CD4-positive, alpha-beta T cell treated with Interleukin-4 for 1 hour (primary cell): ENCODE data around the gene OR52H1.
"Not testable (repeated sequence)": the region's sequence is repeated elsewhere in the genome, so short reads cannot be mapped to it uniquely, and the experiment has no call there.

ENCODE experiments used
- DNase-seq, 2 donors: peaks; one replicate each; pipeline ENCODE4 v3.0.0-alpha.2; 2020 to 2022

The OR52H1 gene

GRCh38 chr11:5548440-5548839 is at the start of gene OR52H1:
Gene OR52H1, minus strand, starts transcription at chr11:5548540. Its CDS starts 3,035 bp downstream, at chr11:5545505.
- no peak for DNase-seq

DNA sequence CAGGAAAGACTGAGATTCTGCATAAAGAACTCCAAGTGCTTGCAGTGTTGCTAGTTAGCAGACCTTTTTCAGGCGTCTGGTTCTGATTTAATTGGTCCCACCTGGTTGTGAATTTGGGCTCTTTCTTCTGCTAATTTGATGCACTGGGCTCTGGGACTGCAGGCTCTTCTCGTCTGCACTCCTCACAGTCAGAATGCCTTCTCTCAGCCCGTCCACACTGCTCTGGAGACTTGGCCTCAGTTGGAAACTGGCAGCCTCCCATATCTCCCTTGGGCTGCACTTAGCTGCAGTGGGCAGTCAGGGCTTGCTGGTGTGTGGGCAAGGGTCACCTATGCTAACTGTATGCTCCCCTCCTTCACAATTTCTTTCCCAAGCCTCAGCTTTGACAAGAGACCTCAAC is 49.6 kb upstream of the OR52H1 start:
- DNase-seq = no peak

DNA sequence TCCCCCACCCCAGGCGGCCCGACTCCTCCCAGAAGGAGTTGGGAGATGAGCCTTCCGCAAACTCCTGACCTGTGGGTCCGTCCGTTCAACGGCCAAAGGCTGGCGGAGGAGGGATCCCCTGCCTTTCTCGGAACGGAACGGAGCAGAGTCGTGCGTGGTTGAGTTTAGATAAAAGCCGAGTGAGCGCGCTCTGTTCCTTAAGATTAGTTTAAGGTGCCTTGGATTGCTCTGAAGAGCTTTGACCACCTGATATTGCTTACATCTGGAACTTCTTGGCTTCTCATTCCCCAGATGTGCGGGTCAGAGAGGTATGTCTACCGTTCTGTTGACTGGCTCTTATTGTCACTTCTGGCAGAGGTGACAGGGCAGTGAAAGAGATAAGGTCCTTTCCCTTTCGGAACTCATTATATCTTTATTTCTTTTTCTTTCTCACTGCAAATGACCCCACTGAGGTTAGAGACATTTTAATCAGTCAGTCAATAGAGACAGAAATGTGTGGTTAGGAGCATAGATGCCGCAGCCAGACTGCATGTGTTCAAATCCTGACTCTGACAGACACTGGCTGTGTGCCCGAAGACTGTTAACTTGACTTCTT is 48.4 kb upstream of the OR52H1 start, which contains the start of gene TRIM6:
TSS of gene TRIM6 (plus strand) at position 31 of the 595 bp plus-strand sequence. CDS start at position 292, 261 bp downstream.
- DNase-seq = peak in 1 of 2 donors; percentile 18

DNA sequence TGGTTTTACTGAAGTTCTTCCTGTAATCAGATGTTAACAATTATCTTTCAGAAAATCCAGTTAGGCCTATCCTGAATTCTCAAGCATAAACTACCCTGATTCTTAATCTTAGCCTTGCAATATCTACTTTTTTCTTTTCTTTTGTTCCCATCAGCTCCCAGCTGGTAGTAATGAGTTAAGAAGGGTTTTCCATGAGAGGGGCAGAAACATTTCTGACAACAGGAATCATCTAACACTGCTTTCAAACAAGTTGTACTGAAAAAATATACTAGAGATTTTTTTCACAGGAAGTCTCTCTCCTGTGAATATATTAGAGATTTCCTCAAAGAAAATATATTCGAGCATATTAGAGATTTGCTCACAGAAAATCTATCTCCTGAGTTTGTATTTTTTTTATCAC is 44.8 kb upstream of the OR52H1 start:
- no peak for DNase-seq

- no peak for DNase-seq
These were observed 44.3 kb upstream of the OR52H1 start for GRCh38 chr11:5592615-5593014.

- no peak for DNase-seq
These were observed 43.3 kb upstream of the OR52H1 start for GRCh38 chr11:5591613-5592012.

DNA sequence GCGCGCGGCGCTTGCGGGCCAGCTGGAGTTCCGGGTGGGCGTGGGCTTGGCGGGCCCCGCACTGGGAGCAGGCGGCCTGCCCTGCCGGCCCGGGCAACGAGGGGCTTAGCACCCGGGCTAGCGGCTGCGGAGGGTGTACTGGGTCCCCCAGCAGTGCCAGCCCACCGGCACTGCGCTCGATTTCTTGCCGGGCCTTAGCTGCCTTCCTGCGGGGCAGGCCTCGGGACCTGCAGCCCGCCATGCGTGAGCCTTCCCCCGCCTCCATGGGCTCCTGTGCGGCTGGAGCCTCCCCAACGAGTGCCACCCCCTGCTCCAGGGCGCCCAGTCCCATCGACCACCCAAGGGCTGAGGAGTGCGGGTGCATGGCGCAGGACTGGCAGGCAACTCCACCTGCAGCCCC is 41.6 kb upstream of the OR52H1 start:
- DNase-seq = not testable (repeated sequence)

DNA sequence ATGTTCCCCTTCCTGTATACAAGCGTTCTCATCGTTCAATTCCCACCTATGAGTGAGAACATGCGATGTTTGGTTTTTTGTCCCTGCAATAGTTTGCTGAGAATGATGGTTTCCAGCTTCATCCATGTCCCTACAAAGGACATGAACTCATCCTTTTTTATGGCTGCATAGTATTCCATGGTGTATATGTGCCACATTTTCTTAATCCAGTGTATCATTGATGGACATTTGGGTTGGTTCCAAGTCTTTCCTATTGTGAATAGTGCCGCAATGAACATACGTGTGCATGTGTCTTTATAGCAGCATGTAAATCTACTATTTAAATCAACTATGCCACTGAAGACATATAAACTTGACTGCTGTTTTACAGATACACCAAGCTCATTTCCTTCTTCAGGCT is 36.1 kb upstream of the OR52H1 start:
- not testable (repeated sequence) for DNase-seq

DNA sequence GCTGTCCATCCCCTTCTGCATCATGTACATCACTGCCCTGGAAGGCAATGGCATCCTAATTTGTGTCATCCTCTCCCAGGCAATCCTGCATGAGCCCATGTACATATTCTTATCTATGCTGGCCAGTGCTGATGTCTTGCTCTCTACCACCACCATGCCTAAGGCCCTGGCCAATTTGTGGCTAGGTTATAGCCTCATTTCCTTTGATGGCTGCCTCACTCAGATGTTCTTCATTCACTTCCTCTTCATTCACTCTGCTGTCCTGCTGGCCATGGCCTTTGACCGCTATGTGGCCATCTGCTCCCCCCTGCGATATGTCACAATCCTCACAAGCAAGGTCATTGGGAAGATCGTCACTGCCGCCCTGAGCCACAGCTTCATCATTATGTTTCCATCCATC is 32.7 kb upstream of the OR52H1 start:
- DNase-seq = no peak

- no peak for DNase-seq
These were observed 32.2 kb upstream of the OR52H1 start, which contains the start of gene OR52B6 for GRCh38 chr11:5580577-5580976. Gene OR52B6, plus strand, starts transcription at chr11:5580877. Its CDS starts 0 bp downstream, at chr11:5580877.

GRCh38 chr11:5577101-5577500 is 28.8 kb upstream of the OR52H1 start:
- no peak for DNase-seq

GRCh38 chr11:5575152-5575551 is 26.8 kb upstream of the OR52H1 start:
- DNase-seq = no peak

GRCh38 chr11:5574654-5575053 is 26.3 kb upstream of the OR52H1 start:
- DNase-seq = no peak

DNA sequence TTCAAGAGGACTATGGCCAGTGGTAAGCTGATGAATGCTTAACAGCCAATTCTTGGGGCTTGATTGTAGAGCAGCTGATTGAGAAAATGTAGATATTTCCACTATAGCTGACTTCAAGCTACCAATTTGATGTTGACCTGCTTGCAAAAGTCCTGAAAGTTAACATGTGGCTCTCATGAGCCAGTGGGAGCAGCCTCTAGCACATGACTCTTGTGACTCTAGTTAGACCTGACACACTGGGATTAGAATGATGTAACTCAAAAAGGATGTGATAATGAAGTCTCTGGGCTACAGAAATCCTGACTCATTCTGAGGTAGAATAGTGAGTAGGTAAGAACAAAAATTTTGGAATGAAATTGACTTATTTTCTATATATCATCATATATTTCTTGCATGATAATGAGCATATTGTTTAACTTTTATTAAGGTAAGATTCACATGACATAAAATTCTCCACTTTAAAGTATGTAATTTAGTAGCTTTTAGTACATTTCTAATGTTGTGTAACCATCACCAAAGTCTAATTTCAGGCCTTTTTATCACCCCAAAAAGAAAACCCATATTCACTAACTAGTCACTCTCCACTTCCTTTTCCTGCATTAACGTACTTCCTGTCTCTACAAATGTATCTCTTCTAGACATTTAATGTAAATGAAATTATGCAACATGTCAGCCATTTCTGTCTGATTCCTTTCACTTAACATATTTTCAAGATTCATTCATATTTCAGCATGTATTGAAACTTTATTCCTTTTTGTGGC is 16.1 kb upstream of the OR52H1 start:
- no peak for DNase-seq

DNA sequence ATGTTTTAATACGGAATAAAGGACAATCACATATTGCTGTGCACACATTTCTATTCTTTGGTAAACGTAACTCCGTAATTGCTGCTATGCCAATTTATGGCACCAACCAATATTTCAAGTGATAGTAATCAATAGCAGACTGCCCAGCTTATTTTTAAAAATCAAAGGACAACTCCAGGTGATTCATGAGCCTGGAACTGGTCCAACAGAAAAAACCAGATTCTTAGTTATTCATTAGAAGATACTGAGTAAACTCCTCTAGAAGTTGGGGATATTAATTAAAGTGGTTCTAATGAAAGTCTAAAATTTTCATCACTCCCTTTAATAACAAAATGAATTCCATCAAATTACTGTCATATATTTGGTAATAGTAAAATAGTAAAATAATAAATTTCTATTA is 9.4 kb upstream of the OR52H1 start:
- DNase-seq = no peak

GRCh38 chr11:5556596-5557188 is 8.4 kb upstream of the OR52H1 start:
- no peak for DNase-seq

- no peak for DNase-seq
These were observed 5.0 kb upstream of the OR52H1 start for GRCh38 chr11:5553343-5553742.

GRCh38 chr11:5550440-5551095 is 2.2 kb upstream of the OR52H1 start:
- DNase-seq = no peak

DNA sequence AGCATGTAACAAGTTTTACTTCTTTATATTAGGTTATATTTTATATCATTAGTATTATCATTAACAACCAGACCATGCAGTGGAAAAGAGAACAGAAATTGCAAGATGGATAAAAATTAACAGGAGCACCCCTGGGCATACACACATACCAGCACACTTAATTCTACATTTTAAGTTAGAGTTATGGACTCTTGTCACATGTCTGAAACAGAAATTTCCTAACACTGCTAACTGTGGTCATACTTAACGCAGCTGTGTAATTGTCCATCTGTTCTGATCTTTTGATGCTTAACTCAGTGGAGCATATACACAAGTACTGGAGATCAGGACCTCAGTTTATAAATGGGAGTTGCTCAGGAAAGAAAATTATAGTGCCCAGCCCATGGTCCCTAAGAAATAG is 358 bp downstream of the OR52H1 start:
- DNase-seq = no peak

DNA sequence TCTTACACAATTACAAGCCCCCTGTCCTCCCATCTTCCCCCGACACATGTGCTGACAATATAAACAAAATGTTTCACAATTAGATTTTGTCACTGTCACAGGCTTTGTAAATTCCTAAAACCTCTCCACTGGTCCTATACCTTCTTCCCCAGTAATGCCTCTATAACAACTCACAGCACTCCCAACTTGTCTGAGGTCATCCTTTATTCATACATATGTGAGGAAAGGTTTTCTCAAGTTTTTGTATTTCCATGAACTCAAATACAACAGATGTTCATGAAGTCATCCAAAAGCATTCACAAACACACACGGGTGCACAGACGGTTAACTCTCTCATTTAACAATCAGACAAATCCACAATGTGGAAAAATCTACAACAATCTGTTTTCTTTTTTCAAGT is 1.9 kb downstream of the OR52H1 start:
- DNase-seq = no peak

GRCh38 chr11:5541427-5541826 is 6.9 kb downstream of the OR52H1 start:
- no peak for DNase-seq

- DNase-seq = no peak
These were observed 11.9 kb downstream of the OR52H1 start for GRCh38 chr11:5536482-5536881.

GRCh38 chr11:5534046-5534445 is 14.3 kb downstream of the OR52H1 start:
- no peak for DNase-seq
